Thoracic aorta (tissue), 2 donors: Measurements from ENCODE around the gene SYTL2. TPM values are rescaled to one million over a fixed set of nuclear protein-coding genes. Genes with fewer than 3 reads are reported as not detected.

ENCODE experiments used
- ATAC-seq: fragments of 150-250 bp; one replicate; pipeline ENCODE4 v1.8.0; 2017; ENCODE audit warnings: low read depth; ENCODE audit not compliant: insufficient number of reproducible peaks, low FRiP score
- DNase-seq: peaks from one replicate; pipeline ENCODE4 v3.0.0-alpha.2; 2020; ENCODE audit warnings: low spot score
- H3K27ac ChIP-seq, 2 donors: fragments of 200-600 bp; sonication (generic); 1 replicate in 1 of 2; 2 replicates in 1 of 2; pipeline ENCODE4 v1.5.1; 2016; ENCODE audit warnings: mild to moderate bottlenecking in 2 of 2, moderate library complexity in 2 of 2
- H3K27me3 ChIP-seq: fragments of 200-600 bp; sonication (generic); replicated peaks from 2 replicates; pipeline ENCODE4 v1.6.0; 2016; ENCODE audit warnings: mild to moderate bottlenecking; ENCODE audit not compliant: insufficient read depth
- H3K36me3 ChIP-seq: fragments of 200-600 bp; sonication (generic); one replicate; pipeline ENCODE4 v1.5.1; 2016
- H3K4me1 ChIP-seq, 2 donors: fragments of 200-600 bp; sonication (generic); 1 replicate in 1 of 2; 2 replicates in 1 of 2; pipeline versions ENCODE4 v1.5.1 to v1.6.0; 2016; ENCODE audit warnings: low read depth in 2 of 2, mild to moderate bottlenecking in 1 of 2; ENCODE audit not compliant: control insufficient read depth in 1 of 2
- H3K4me3 ChIP-seq: fragments of 200-600 bp; sonication (generic); 2 replicates; pipeline ENCODE4 v1.5.1; 2016; ENCODE audit warnings: mild to moderate bottlenecking
- H3K9me3 ChIP-seq: fragments of 200-600 bp; sonication (generic); 2 replicates; pipeline ENCODE4 v1.5.1; 2016
- CTCF ChIP-seq: fragments of 200-600 bp; sonication (generic); IDR thresholded peaks from one replicate; pipeline ENCODE4 v1.5.1; 2019; ENCODE audit warnings: antibody characterized with exemption
- total RNA-seq, 2 donors: library from RNA; depleted of rRNA; stranded (reverse); fragments of >200 nt; gene quantifications; one replicate each; pipeline versions ENCODE4 v1.1.0 to v1.2.3, GENCODE V29; 2016

Gene SYTL2
- total RNA-seq, 2 donors from 2014 or later, result 27.8 to 36.0 TPM

GRCh38 chr11:85809863-85810262 lies 1.1 kb downstream of the SYTL2 start:
- peak overlapping the region; percentile 93 for H3K4me3 ChIP-seq
- no peak for TF ChIP-seq CTCF
- no peaks in the 10 kb centered on the region for H3K27me3 ChIP-seq
- no peaks in the 10 kb centered on the region for H3K36me3 ChIP-seq
- no peaks in the 10 kb centered on the region for H3K9me3 ChIP-seq
- DNase-seq (no peak), ATAC-seq (no peak)
- peaks cover 11 to 17% of the 10 kb centered on the region in 2 donors for H3K4me1 ChIP-seq
- H3K27ac ChIP-seq, result peak overlapping the region in 1 of 2 donors; percentile 6

GRCh38 chr11:85809191-85809590 lies 1.8 kb downstream of the SYTL2 start:
- no peak overlapping the region for H3K27ac ChIP-seq
- H3K4me3 ChIP-seq, result no peak overlapping the region

GRCh38 chr11:85806876-85807275 lies 4.1 kb downstream of the SYTL2 start:
- Histone ChIP-seq H3K4me3 (no peak overlapping the region), H3K9me3 (no peaks in the 10 kb centered on the region), H3K4me1 (peaks cover 11 to 17% of the 10 kb centered on the region in 2 donors), H3K27ac (no peak overlapping the region), H3K27me3 (no peaks in the 10 kb centered on the region), H3K36me3 (no peaks in the 10 kb centered on the region)
- ATAC-seq (no peak), DNase-seq (no peak)
- TF ChIP-seq CTCF, result no peak

More at GRCh38 chr11:85809191-85809590, 1.8 kb downstream of the SYTL2 start:
- Histone ChIP-seq H3K4me1 (peaks cover 11 to 17% of the 10 kb centered on the region in 2 donors), H3K27me3 (no peaks in the 10 kb centered on the region), H3K9me3 (no peaks in the 10 kb centered on the region), H3K36me3 (no peaks in the 10 kb centered on the region)
- TF ChIP-seq CTCF, result no peak
- ATAC-seq, result no peak
- DNase-seq, result no peak

GRCh38 chr11:85806016-85806415 lies 4.9 kb downstream of the SYTL2 start:
- Histone ChIP-seq H3K9me3 (no peaks in the 10 kb centered on the region), H3K27me3 (no peaks in the 10 kb centered on the region), H3K36me3 (no peaks in the 10 kb centered on the region), H3K4me1 (peaks cover 6 to 12% of the 10 kb centered on the region in 2 donors), H3K4me3 (no peak overlapping the region), H3K27ac (no peak overlapping the region)
- TF ChIP-seq CTCF, result no peak
- no peak for DNase-seq
- ATAC-seq, result no peak

- Histone ChIP-seq H3K27me3 (no peaks in the 10 kb centered on the region), H3K27ac (no peak overlapping the region), H3K36me3 (no peaks in the 10 kb centered on the region), H3K4me1 (peaks cover 4 to 9% of the 10 kb centered on the region in 2 donors), H3K4me3 (no peak overlapping the region), H3K9me3 (no peaks in the 10 kb centered on the region)
- DNase-seq (no peak), ATAC-seq (no peak)
- no peak for TF ChIP-seq CTCF
Measured at GRCh38 chr11:85805387-85805786, 5.6 kb downstream of the SYTL2 start.
